Measurements from ENCODE around the gene TADA1.

The TADA1 gene, protein sequence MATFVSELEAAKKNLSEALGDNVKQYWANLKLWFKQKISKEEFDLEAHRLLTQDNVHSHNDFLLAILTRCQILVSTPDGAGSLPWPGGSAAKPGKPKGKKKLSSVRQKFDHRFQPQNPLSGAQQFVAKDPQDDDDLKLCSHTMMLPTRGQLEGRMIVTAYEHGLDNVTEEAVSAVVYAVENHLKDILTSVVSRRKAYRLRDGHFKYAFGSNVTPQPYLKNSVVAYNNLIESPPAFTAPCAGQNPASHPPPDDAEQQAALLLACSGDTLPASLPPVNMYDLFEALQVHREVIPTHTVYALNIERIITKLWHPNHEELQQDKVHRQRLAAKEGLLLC

DNA sequence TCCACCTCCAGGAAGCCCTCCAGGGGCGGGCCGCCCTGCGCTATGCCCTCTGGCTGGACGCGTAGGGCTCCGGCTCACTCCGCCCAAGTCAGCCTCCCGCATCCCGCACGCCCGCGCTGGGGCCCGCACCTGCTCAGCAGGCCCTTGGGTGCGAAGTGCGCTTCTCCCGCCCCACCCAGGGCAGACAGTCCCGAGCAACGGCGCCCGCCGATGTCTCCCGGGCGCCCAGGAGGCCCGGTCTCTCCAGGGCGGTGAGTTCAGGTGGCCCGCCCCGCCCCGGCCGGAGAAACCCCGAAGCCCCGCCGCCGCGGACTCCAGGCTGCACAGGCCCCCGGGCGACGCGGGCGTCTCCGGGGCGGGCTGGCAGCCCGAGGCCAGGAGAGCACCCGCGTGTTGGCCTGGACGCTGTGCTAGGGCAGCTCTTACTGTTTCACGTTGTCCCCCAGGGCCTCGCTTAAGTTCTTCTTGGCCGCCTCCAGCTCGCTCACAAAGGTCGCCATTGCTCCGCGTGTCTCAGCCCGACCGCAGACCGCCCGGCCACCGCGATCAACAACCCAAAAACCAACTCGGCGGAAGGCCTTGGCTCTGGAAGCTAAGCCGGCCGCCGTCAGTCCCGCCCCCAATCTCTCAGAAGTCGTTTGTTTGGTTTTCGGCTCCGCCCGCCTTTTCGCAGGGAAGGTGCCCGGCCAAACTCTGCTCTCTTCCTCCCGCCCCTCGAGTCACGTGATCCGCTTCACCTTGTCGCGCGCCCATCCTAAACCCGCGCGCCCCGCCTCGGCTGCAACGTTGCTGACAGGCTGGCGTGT lies at the start of gene TADA1:
Gene TADA1, minus strand, starts transcription at position 531 of the 806 bp plus-strand sequence. Its CDS starts 31 bp downstream, at position 500.
- DNase-seq: peak; percentile 94

DNA sequence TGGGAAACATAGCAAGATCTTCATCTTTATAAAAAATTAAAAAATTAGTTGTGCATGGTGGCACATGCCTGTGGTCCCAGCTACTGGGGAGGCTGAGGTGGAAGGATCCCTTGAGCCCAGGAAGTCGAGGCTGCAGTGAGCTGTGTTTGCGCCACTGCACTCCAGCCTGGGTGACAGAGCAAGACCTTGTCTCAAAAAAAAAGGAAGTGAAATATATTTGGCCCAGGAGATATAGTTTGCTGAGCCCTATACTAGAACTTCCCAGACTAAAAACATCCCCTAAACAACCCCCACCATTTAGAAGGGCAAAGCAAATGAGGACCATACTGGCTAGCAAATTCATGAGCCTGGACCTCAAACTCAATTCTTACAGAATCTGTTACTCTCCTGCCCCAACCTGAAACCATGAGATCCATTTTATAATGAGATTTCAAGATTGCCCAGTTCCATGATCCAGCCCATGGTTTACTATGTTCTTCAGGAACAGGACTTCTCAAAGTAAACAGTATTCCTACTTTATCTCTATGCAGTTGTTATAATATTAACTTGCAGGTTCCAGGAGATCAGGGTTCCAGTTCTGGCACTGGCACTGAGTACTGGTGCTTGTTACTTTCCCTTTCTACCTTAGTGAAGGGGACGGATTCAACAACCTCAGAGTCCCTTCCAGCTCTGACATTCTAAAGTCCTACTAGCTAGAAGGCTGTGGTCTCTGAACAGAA lies 48.9 kb upstream of the TADA1 start:
- peak; percentile 12 for DNase-seq

DNA sequence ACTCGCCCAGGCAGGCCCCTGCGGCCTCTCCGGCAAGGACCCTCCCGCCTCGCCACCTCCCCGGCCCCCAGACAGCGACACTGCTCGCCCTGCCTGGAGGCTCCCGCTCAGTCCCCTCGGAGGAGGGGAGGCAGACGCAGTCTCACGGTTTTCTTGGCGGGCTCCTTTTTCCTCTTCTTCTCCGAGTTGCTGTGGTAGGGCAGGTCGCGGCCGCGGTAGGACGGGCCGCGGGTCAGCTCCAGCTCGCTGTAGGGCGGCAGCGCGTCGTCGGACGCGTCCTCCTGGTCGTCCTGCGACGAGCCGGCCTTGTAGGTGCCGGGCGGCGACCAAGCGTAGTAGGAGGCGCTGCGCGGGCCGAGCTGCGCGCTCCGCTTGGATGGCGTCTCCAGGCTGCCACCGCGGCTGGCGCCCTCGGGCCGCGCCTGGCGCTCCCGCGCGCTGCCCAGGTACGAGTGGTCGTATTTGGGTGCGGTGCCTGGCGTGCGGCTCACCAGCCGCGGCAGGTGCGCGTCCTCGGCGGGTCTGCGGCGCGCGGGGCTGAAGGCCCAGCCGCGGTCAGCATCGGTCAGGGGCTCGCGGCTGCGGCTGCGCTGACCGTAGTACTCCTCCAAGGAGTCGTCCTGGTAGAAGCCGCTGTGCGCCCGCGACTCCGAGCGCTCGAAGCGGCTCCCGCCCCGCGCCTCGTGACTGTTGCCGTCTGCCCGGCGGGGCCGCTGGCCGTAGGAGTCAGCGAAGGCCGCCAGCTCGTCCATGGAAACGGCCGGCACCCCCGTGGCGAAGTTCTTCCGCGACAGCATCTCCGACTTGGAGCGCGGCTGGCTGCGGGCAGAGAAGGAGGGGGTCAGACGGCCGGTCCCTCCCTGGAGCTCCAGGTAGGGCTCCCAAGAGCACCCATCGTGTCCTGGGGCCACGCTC lies 44.8 kb upstream of the TADA1 start:
- peak; percentile 14 for DNase-seq

DNA sequence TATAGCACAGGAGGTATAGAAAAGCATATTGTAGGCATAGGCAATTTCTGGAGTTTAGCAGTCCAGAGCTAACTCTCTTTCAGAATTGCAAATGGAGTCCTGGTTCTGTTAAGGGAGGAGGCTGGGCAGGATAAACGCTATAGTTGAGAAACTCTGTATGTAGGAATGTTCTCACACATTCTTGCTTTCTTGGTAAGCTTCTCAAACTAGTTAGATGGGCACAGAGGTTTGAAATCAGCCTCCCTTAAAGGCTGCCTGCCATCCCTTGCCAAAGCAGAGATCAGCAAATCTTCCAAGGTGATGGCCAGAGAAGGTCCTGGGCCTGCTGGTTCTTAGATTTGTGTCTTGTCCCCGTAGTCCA lies 42.9 kb upstream of the TADA1 start:
- no peak for DNase-seq

DNA sequence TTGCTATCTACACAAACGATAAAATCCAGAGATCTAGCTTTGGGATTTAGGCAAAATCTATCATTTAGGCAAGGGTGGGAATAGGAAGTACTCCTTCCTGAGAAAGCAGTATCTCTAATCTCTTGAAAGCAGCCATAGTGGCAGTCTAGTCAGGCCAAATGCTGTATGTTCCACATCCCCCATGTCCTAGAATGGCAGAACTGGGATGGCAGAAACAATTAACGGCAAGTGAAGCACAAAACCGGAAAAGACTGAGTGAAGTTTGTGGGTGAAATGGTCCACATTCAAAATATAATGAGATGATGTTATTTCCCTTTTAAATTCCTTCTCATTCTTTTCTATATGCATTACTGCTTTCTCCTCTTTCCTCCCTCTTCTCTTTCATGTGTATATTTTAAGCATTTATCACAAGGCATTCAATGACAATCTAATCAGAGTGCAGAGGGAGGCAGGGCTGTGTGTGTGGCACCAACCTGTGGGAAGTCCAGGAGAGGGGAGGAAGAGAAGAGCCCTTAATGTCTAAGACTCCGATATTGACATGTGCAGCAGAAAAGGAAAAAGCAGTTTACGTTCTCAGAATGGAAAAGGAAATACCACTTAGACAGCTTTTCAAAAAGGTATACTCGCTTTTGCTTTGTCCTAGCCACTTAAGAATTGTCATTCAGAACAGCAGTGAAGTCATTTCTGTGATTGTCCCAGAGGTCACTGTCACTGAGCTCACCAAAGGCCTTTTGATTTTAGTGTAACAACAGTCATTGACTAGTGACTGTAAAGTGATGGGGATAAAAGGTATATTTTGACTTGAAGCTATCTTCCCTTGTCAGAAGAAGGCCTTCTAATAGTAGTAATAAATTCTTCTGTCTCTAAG lies 42.3 kb upstream of the TADA1 start:
- no peak for DNase-seq

DNA sequence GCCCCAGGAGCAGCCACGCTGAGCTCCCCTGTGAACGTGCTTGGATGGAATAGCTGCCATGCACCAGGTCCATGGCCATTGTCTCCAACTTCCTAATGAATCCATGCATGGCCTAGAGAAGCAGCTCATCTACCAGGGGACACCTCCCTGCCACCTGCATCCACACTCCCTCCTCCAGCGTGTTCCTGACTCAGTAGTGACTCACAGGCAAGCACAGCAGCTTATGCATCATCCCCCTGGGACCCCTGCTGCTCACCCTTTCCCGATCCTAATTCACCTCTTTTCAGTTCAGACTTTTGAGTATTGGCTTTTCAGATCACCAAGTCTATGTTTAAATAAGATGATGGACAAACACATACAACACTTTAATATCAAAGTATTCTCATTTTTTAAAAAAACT lies 39.9 kb upstream of the TADA1 start:
- no peak for DNase-seq

DNA sequence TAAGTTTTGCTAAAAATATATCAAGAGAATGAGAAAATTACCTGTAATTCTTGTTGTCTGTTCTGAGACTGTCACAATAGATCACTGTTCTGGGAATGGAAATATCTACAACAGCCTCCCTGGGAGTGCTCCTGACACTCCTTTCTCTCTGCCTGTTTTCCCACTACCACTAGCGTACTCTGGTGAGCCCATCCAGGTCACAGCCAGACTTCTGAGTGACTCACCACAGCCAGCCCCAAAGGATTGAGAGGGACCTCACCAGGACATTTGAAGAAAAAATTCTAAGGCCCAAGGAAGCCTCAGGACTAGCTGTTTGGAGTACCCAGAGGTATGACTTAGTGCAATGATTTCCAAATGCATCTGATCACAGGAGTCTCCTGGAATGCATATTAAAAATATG lies 39.0 kb upstream of the TADA1 start:
- DNase-seq: no peak

DNA sequence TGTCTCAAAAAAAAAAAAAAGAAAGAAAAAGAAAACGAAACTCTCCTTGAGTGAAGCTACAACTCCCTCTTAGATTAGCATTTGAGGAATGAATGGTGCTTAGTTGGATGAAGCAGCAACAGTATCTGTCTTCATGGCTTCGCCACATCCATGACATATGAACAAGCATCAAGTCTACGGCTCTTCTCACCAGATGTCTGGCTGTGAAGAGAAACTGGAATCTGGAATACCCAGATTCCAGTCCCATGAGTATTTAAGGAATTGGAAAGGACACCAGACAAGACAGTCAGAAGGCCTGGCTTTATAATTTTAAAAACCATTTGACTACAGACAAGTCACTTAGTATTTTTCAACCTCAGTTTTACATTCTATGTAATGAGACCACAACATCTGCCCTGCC lies 38.0 kb upstream of the TADA1 start:
- DNase-seq: no peak

DNA sequence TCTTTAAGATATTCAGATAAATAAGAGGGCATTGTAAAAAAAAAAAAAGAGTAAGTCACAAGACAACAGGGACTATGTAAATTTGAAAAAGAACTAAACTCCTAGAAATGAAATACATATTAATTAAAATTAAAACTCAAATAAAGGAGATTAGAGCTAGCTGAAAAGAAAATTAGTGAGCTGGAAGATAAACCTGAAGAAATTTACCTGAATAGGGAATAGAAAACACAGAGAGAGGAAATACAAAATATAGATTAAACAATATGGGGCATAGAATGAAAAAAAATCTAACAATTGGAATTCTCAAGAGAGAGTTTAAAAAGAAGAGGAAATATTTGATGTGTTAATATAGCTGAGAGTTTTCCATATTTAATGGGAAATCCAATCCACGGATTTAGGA lies 35.6 kb upstream of the TADA1 start:
- DNase-seq: no peak

DNA sequence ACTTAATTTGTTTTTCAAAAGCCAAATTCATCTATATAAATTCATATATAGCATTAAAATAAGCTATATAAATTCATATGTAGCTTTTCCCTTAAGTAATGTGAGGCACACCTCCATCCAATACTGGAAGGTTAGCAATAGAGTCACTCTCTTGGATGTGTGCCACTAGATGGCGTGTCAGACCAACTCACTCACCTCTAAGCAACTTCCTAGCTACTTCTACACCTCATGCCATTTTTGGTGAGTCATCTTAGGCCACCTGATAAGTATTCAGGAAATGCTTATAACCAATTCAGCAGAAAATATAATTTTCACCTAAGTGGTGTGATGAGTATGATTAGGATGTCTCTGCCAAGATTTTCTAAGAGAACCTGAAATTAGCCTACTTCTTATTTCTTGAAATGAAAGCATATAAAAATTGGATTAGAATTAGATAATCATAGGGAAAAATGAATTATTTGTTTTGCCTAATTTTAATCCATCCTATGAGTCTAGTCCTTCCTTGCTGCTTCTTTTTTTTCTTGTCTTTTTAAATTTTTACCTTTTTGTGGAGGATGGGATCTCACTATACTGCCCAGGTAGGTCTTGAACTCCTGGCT lies 34.4 kb upstream of the TADA1 start:
- DNase-seq: peak; percentile 76

DNA sequence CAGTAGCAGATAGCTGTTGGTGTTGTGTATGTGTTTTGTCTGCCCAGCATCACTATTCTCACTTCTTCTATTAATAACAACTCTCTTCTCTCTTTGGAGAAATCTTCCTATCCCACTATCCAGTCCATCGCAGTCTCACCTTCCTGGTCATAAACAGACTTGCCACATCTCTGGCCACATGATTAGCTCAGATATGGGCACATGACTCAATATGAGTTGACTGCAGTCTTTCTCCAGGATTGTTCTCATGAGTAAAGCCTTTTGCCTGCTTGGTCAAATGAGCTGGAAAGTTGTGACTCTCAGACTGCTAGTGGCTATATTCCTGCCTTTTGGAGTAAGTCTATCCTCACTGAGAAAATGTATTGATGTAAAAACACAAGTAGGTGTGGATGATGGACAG lies 32.9 kb upstream of the TADA1 start:
- DNase-seq: peak; percentile 23

DNA sequence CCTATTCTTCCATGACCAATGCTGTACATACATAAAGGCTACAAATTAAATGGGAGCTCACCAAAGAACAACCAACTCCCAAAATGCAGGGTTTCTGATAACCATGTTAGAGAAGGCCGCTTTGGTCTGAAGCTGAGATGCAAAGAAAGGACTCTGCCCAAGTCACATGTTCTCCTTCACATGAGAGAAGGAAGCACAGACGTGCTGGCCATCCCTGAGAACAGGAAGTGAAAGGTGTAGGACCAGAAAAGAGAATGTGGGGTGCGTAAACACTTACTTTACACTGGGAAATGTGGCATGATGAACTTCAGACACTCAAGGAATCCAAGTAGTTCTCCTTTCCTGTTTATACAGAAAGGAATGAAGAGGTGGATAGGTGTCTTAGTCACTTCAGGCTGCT lies 31.7 kb upstream of the TADA1 start:
- peak; percentile 39 for DNase-seq

DNA sequence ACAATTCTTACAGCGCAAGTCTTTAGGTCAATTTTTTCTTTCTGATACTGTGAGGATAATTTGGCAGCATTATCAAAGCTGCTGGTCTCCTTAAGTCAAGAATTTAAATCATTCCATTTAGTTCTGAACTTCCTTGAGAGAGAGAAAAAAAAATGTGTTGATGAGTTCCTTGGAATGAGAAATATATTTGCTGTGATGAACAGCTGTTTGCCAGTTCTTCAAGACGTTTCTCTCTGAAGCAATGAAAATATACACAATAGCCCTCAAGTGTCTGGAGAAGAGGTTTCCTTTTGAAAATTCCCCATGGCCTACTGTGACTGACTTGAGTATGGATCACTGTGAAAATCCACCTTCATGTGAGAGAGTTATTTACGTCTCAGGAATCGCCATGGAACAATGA lies 31.0 kb upstream of the TADA1 start:
- DNase-seq: no peak

DNA sequence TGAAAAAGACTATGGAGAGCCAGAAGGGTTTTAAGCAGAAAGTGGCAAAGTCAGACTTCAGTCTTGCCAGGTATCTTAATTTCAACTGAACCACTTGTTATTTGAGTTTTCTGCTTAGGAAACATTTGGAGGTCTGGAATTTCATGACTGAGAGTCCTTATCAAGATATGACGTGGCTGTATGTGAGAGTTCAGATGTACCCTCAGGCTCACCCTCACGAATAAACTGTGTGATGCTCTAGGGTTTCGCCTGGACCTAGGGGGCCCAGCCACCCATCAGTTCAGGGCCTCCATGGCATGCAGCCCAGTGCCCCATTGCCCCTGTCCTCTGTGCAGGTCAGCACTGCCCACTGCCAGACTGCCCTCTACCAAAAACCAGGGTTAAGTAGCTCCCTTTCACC lies 30.6 kb upstream of the TADA1 start:
- no peak for DNase-seq

DNA sequence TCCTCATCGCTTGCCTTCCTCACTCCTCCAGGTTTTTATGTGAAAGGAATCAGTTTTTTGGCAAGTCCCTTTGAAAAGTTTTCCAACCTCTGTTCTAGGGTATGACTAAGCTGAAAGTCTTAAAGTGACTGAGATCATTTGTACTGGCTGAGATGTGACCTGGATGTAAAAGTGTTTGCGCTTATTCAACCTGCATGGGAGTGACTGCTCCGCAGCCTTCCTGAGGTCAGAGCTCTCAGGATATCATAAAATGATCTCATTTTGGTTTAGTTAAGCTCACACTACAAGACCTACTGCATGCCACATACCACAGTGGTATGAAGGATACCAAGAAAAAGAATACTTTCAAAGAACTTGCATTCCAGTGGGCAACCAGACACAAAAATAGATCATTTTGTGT lies 29.8 kb upstream of the TADA1 start:
- no peak for DNase-seq

DNA sequence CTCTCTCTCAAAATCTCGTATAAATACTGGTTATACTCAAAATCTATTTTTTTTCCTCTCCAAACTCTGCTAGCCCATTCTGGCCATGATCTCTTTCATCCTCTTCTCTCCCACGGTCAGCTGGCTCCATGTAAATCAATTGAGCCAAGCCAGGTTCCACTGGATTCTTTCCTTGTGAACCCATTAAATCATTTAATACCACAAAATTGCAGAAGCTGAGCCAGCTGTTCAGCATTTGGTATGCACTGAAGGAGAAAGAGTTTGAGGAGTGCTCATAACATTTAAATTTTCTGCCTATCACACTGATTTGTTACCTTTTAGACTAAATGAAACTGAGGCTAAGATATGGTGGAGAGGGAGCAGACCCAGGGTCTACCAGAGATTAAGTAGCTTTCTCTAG lies 29.1 kb upstream of the TADA1 start:
- no peak for DNase-seq

DNA sequence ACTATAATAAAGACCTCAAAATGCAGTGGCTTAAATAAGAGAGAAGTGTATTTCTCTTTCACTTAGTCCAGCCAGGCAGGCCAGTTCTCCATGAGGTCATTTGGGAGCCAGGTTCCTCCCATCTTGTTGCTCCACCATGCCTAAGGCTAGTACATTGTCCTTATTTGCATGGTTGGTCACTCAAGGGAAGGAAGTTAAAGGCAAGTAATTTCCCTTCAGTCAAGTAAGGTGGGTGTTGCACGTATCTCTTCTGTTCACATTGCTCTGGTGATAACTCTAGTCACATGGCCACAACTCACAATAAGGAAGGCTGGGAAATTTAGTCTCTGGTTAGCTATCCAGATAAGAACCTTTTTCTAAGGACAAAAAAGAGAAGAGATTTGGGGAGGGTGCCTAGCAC lies 27.2 kb upstream of the TADA1 start:
- peak; percentile 86 for DNase-seq

DNA sequence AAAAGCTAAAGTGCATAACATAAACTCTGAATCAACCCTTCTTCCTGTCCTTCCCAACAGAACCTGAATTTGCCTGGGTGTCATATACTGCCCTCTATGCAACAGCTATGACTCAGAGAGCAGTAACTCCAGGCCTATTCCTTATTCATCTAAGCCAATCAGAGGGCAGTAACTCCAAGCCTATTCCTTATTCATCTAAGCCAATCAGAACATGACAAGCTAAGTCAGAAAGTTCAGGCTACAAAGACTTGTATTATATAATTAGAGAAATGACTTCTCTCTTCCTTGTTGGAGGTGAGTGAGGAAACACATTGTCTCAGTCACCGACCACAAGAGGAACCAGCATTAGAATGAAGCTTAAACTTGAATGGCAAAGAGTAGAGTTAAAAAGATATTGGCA lies 26.2 kb upstream of the TADA1 start:
- peak; percentile 89 for DNase-seq

DNA sequence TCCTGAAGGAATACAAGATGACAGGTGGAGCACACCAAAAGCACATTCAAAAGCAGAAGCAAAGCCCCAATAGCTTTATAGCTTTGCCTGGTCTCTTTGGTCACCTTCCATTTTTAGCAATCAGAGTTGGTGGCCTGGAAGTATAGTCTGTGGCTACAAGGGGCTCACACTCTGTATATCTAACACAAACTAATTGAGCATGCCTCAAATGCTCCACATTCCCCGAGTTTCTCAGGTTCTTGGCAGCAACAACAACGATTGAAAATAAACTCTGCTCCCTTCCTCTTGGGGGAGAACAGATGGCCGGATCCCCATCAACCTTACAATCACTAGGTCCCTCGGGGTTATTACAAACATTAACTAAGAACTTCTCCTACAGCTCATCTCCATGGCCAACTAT lies 24.9 kb upstream of the TADA1 start:
- no peak for DNase-seq

DNA sequence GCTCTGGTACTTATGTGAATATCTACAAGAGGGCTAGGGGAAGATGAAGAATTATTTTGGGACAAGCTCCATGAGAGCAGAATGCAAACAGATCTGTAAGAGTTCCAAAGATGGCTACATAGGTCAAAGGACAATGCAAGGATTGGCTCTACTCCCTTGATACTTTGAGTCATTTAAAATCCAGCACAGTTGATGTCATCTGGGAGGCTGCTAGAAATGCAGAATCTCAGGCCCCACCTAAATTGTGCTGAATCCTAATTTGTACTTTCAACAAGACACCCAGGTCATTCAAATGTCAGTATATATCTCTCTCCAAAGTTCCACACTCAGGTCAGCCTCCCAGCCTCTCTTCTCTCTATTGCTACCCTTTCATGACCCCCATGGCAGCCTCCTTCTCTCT lies 23.7 kb upstream of the TADA1 start:
- no peak for DNase-seq

DNA sequence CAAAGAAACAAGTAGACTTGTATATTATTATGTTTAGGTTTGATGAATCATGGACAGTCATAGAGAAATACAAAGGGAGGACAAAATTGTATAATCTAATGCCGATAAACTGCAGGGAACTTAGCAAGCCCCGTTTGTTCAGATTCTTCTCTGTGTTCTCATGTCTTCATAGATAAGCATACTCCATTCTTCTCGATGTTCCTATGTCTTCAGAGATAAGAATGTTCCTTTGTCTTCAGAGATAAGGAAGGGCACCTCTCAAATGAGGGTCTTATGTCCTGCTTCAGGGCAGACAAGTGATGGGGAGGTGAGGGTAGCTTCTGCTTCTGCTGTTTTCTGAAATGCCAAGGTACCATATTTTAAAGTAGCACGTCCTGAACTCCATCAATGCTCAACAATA lies 19.7 kb upstream of the TADA1 start:
- DNase-seq: no peak

Data from suppressor macrophage treated with lipopolysaccharide for 4 hours (primary cell).